HepG2 (cell line): ENCODE results near the gene HDAC10. TPM values are rescaled to one million over a fixed set of nuclear protein-coding genes. Genes with fewer than 3 reads are reported as not detected.

Experiments used
- ADNP ChIP-seq: sonication (generic); formaldehyde crosslinking; IDR thresholded peaks from 2 replicates; pipeline ENCODE4 v1.4.0; 2020; ENCODE audit warnings: missing genetic modification reagents
- CHCHD3 ChIP-seq: sonication (generic); formaldehyde crosslinking; IDR thresholded peaks from 2 replicates; pipeline ENCODE4 v1.8.0; 2022; ENCODE audit warnings: mild to moderate bottlenecking, missing genetic modification reagents, moderate library complexity
- EZH2 ChIP-seq: conservative IDR thresholded peaks from 2 replicates; pipeline ENCODE4 v1.6.1; 2012; ENCODE audit warnings: mild to moderate bottlenecking, low read depth, low read length, moderate library complexity
- FOXP1 ChIP-seq, 2 experiments: fragments of 450-650 bp in 1 of 2; IDR thresholded peaks; 2 replicates each; pipeline ENCODE4 v1.6.1; 2017 to 2018; ENCODE audit warnings: antibody characterized with exemption in 1 of 2
- GABPA ChIP-seq, 2 experiments: IDR thresholded peaks; 2 replicates each; pipeline ENCODE4 v1.6.1; 2011 to 2016; ENCODE audit warnings: low read depth in 2 of 2, low read length in 1 of 2, missing biosample characterization in 1 of 2, missing genetic modification characterization in 1 of 2
- GATAD2A ChIP-seq: IDR thresholded peaks from 2 replicates; pipeline ENCODE4 v1.6.1; 2016
- HHEX ChIP-seq: IDR thresholded peaks from 2 replicates; pipeline ENCODE4 v1.6.1; 2016; ENCODE audit warnings: control low read depth
- KLF12 ChIP-seq: sonication (generic); formaldehyde crosslinking; IDR thresholded peaks from 2 replicates; pipeline ENCODE4 v1.4.0; 2020; ENCODE audit warnings: missing genetic modification reagents, borderline replicate concordance
- KLF9 ChIP-seq: IDR thresholded peaks from 2 replicates; pipeline ENCODE4 v1.6.1; 2016; ENCODE audit warnings: low read depth
- MAFF ChIP-seq: IDR thresholded peaks from 2 replicates; pipeline ENCODE4 v1.6.1; 2011; ENCODE audit warnings: low read depth, low read length, improper control_type of control experiment
- MAZ ChIP-seq, 2 experiments: sonication (generic) in 1 of 2; formaldehyde crosslinking in 1 of 2; IDR thresholded peaks; 2 replicates each; pipeline versions ENCODE4 v1.5.0 to v1.6.1; 2012 to 2020; ENCODE audit warnings: low read depth in 2 of 2, mild to moderate bottlenecking in 2 of 2, borderline replicate concordance in 1 of 2, improper control_type of control experiment in 1 of 2, low read length in 1 of 2, missing genetic modification reagents in 1 of 2, moderate library complexity in 1 of 2
- NAIF1 ChIP-seq: sonication (generic); formaldehyde crosslinking; IDR thresholded peaks from 2 replicates; pipeline ENCODE4 v1.5.0; 2020; ENCODE audit warnings: mild to moderate bottlenecking, missing genetic modification reagents, borderline replicate concordance
- NR2F1 ChIP-seq, 2 experiments: fragments of 450-650 bp in 1 of 2; formaldehyde crosslinking in 1 of 2; IDR thresholded peaks; 2 replicates each; pipeline versions ENCODE4 v1.5.0 to v1.6.1; 2016 to 2020; ENCODE audit warnings: mild to moderate bottlenecking in 1 of 2, missing compliant biosample characterization in 1 of 2, missing genetic modification reagents in 1 of 2, moderate library complexity in 1 of 2
- POLR2AphosphoS2 ChIP-seq: IDR thresholded peaks from 2 replicates; pipeline ENCODE4 v1.6.1; 2011; ENCODE audit warnings: low read depth, low read length, improper control_type of control experiment
- SALL1 ChIP-seq: sonication (generic); formaldehyde crosslinking; IDR thresholded peaks from 2 replicates; pipeline ENCODE4 v1.8.0; 2022; ENCODE audit warnings: mild to moderate bottlenecking, missing genetic modification reagents
- SMAD1 ChIP-seq: sonication (generic); formaldehyde crosslinking; IDR thresholded peaks from 2 replicates; pipeline ENCODE4 v1.4.0; 2020; ENCODE audit warnings: missing genetic modification reagents, low read depth, mild to moderate bottlenecking, borderline replicate concordance
- SMAD9 ChIP-seq: sonication (generic); formaldehyde crosslinking; IDR thresholded peaks from 2 replicates; pipeline ENCODE4 v1.5.1; 2020; ENCODE audit warnings: mild to moderate bottlenecking, missing genetic modification reagents
- SRSF1 ChIP-seq: fragments of 200-400 bp; formaldehyde crosslinking; optimal IDR thresholded peaks from 2 replicates; pipeline ENCODE3; 2017; ENCODE audit warnings: mild to moderate bottlenecking, low read depth, low read length, moderate library complexity
- TCF7 ChIP-seq: sonication (generic); IDR thresholded peaks from 2 replicates; pipeline ENCODE4 v1.6.1; 2016; ENCODE audit warnings: antibody characterized with exemption, low read depth
- ZMYM2 ChIP-seq: sonication (generic); formaldehyde crosslinking; IDR thresholded peaks from 2 replicates; pipeline ENCODE4 v1.8.0; 2022; ENCODE audit warnings: mild to moderate bottlenecking, missing genetic modification reagents
- ZNF12 ChIP-seq: sonication (generic); formaldehyde crosslinking; IDR thresholded peaks from 2 replicates; pipeline ENCODE4 v1.5.0; 2020; ENCODE audit warnings: missing genetic modification reagents
- ZNF17 ChIP-seq: sonication (generic); formaldehyde crosslinking; IDR thresholded peaks from 2 replicates; pipeline ENCODE4 v1.5.0; 2020; ENCODE audit warnings: mild to moderate bottlenecking, missing genetic modification reagents
- ZNF563 ChIP-seq: sonication (generic); formaldehyde crosslinking; IDR thresholded peaks from 2 replicates; pipeline ENCODE4 v1.8.0; 2022; ENCODE audit warnings: mild to moderate bottlenecking, moderate library complexity, missing genetic modification reagents
- ZNF749 ChIP-seq: sonication (generic); formaldehyde crosslinking; IDR thresholded peaks from 2 replicates; pipeline ENCODE4 v1.8.0; 2022; ENCODE audit warnings: mild to moderate bottlenecking, missing genetic modification reagents, moderate library complexity, borderline replicate concordance
- polyA plus RNA-seq, 8 experiments: library from polyadenylated mRNA; depleted of rRNA in 3 of 8; stranded (reverse) in 7 of 8; unstranded in 1 of 8; fragments of >200 nt; fragmentation: Illumina TruSeq in 4 of 8; extraction: Trizol in 4 of 8; gene quantifications; 2 replicates each; pipeline versions ENCODE4 v1.2.1 to v1.2.3, GENCODE V29; 2011 to 2016; ENCODE audit warnings: low read depth in 4 of 8, missing spikeins in 1 of 8, mixed read lengths in 1 of 8; ENCODE audit not compliant: insufficient read depth in 1 of 8
- total RNA-seq, 5 experiments: library from RNA; depleted of rRNA; stranded (reverse); fragments of >200 nt; fragmentation: Illumina TruSeq; extraction: Trizol; gene quantifications; 2 replicates each; pipeline ENCODE4 v1.2.3, GENCODE V29; 2016; ENCODE audit warnings: low read depth in 1 of 5
- TF ChIP-seq, protein P1 (sequence below): sonication (generic); formaldehyde crosslinking; IDR thresholded peaks from 2 replicates; pipeline ENCODE4 v1.4.0; 2020; ENCODE audit warnings: mild to moderate bottlenecking, low read depth, missing genetic modification reagents
- TF ChIP-seq, protein P2 (sequence below): sonication (generic); formaldehyde crosslinking; IDR thresholded peaks from 2 replicates; pipeline ENCODE4 v1.9.0; 2022; ENCODE audit warnings: low read depth, missing genetic modification reagents
- TF ChIP-seq, protein P3 (sequence below): IDR thresholded peaks from 2 replicates; pipeline ENCODE4 v1.6.1; 2016; ENCODE audit warnings: missing genetic modification reagents, missing compliant biosample characterization

The HDAC10 gene
- total and polyA plus RNA-seq, 2 of the 13 experiments (the other 11 are each of a cell fraction or from before 2014, with no cell fraction given), result 13.9 to 14.9 TPM

DNA sequence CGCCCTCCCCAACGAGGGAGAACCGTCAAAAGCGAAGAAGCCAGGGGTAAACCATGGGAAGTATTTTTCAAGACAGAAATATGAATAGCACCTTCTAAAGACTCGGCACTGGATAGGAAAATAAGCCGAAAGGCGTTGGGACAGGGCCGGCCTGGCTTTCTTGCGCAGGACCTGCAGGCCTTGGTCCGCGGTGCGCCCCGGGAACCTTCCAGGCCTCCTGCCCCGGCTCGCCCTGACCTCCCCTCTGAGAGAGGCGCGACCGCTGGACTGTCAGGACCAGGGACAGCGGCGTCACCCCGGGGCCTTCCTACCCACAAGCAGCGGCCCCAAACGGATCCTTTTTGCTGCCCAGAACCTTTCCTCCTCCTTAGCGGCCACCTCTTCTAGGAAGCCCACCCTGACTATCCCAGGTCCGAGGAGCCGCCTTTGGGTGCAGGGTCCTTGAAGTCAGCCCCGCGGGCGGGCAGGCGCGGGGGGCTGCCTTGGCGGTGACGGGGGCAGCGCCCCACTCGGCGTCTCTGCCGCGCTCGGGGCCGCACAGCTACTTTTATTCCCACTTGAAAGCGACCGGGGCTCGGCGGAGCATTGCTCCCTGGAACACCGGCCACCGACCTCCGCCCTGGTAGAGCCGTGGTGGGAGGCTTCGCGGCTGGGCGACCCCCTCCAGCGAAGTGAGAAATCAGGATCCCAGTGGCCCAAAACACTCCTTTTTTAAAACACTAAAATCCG is 19.8 kb upstream of the HDAC10 start (continued):
- TF ChIP-seq, protein P1, sequence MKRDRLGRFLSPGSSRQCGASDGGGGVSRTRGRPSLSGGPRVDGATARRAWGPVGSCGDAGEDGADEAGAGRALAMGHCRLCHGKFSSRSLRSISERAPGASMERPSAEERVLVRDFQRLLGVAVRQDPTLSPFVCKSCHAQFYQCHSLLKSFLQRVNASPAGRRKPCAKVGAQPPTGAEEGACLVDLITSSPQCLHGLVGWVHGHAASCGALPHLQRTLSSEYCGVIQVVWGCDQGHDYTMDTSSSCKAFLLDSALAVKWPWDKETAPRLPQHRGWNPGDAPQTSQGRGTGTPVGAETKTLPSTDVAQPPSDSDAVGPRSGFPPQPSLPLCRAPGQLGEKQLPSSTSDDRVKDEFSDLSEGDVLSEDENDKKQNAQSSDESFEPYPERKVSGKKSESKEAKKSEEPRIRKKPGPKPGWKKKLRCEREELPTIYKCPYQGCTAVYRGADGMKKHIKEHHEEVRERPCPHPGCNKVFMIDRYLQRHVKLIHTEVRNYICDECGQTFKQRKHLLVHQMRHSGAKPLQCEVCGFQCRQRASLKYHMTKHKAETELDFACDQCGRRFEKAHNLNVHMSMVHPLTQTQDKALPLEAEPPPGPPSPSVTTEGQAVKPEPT, result no peak
- TF ChIP-seq GABPA (IDR thresholded peaks at IDR 0.05; ENCODE audit: low read depth, low read length) (no peak), GABPA (CRISPR knock-in tag; IDR thresholded peaks at IDR 0.05; ENCODE audit: low read depth) (no peak), SMAD9 (CRISPR knock-in tag) (no peak), SALL1 (peak; percentile 86), MAZ (IDR thresholded peaks at IDR 0.05; ENCODE audit: borderline replicate concordance, low read depth, low read length) (no peak), MAZ (CRISPR knock-in tag; IDR thresholded peaks at IDR 0.05; ENCODE audit: low read depth) (no peak; the same call in none of the 2 replicates), SRSF1 (peak; percentile 41), ADNP (CRISPR knock-in tag) (no peak), TCF7 (no peak), ZMYM2 (CRISPR knock-in tag) (no peak), MAFF (no peak), POLR2AphosphoS2 (no peak), NR2F1 (CRISPR knock-in tag; IDR thresholded peaks at IDR 0.05) (peak in 1 of 2 experiments; percentile 34; a peak in 1 of 4 replicates), FOXP1 (IDR thresholded peaks at IDR 0.05) (no peak), FOXP1 (CRISPR knock-in tag; IDR thresholded peaks at IDR 0.05) (no peak), HHEX (no peak), SMAD1 (CRISPR knock-in tag) (no peak), EZH2 (no peak), ZNF563 (CRISPR knock-in tag) (peak; percentile 89; the same call in 1 of the 2 replicates), ZNF17 (CRISPR knock-in tag) (no peak), CHCHD3 (CRISPR knock-in tag) (no peak), KLF12 (CRISPR knock-in tag) (peak; percentile 67; the same call in 1 of the 2 replicates), ZNF12 (CRISPR knock-in tag) (peak; percentile 79), NAIF1 (no peak; the same call in 1 of the 2 replicates), KLF9 (CRISPR knock-in tag) (no peak), ZNF749 (CRISPR knock-in tag) (0 out of 2 replicates have a peak, but pooled peaks have one; percentile 25), GATAD2A (CRISPR knock-in tag) (no peak)
- TF ChIP-seq, protein P2, sequence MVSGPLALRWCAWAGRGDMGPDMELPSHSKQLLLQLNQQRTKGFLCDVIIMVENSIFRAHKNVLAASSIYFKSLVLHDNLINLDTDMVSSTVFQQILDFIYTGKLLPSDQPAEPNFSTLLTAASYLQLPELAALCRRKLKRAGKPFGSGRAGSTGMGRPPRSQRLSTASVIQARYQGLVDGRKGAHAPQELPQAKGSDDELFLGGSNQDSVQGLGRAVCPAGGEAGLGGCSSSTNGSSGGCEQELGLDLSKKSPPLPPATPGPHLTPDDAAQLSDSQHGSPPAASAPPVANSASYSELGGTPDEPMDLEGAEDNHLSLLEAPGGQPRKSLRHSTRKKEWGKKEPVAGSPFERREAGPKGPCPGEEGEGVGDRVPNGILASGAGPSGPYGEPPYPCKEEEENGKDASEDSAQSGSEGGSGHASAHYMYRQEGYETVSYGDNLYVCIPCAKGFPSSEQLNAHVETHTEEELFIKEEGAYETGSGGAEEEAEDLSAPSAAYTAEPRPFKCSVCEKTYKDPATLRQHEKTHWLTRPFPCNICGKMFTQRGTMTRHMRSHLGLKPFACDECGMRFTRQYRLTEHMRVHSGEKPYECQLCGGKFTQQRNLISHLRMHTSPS (CRISPR knock-in tag), result peak; percentile 48; the same call in 1 of the 2 replicates
- TF ChIP-seq, protein P3, sequence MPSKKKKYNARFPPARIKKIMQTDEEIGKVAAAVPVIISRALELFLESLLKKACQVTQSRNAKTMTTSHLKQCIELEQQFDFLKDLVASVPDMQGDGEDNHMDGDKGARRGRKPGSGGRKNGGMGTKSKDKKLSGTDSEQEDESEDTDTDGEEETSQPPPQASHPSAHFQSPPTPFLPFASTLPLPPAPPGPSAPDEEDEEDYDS (CRISPR knock-in tag), result no peak
